ENCODE results near the gene TIAL1. TPM values are rescaled to one million over a fixed set of nuclear protein-coding genes. Genes with fewer than 3 reads are reported as not detected.
"Not testable (repeated sequence)": the region's sequence is repeated elsewhere in the genome, so short reads cannot be mapped to it uniquely, and the experiment has no call there.

Gene TIAL1
- total RNA-seq, 1 donor from 2014 or later, result 104 TPM

DNA sequence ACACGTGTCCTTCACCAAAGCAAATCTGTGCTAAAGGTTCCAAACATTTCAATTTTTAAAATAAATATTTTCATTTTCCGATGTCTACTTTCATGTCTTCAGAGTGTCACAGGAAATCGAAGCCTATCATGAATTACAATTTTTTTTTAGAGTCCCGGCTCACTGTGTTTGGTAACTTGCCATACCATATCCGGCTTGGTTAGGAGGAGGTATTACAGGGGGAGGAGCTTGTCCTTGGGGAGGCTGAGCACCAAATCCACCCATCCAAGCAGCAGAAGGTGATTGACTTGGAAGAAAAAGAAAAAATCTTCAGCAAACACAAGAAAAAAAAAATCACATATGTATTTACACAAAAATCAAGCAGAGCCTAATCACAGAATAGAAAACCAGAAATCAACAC lies 21.3 kb downstream of the TIAL1 start:
- ATAC-seq (no peak), DNase-seq (no peak)
- intact Hi-C loops (cut with DNase I), result no loop called here
- TF ChIP-seq, protein P1, sequence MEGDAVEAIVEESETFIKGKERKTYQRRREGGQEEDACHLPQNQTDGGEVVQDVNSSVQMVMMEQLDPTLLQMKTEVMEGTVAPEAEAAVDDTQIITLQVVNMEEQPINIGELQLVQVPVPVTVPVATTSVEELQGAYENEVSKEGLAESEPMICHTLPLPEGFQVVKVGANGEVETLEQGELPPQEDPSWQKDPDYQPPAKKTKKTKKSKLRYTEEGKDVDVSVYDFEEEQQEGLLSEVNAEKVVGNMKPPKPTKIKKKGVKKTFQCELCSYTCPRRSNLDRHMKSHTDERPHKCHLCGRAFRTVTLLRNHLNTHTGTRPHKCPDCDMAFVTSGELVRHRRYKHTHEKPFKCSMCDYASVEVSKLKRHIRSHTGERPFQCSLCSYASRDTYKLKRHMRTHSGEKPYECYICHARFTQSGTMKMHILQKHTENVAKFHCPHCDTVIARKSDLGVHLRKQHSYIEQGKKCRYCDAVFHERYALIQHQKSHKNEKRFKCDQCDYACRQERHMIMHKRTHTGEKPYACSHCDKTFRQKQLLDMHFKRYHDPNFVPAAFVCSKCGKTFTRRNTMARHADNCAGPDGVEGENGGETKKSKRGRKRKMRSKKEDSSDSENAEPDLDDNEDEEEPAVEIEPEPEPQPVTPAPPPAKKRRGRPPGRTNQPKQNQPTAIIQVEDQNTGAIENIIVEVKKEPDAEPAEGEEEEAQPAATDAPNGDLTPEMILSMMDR (IDR thresholded peaks at IDR 0.05), result no peak
- no peaks in the 10 kb centered on the region for H3K9me3 ChIP-seq
- H3K27ac ChIP-seq, result no peak overlapping the region
- peaks cover 84% of the 10 kb centered on the region for H3K36me3 ChIP-seq
- no peaks in the 10 kb centered on the region for H3K4me1 ChIP-seq
- H3K4me3 ChIP-seq, result no peak overlapping the region
- H3K27me3 ChIP-seq, result no peaks in the 10 kb centered on the region

DNA sequence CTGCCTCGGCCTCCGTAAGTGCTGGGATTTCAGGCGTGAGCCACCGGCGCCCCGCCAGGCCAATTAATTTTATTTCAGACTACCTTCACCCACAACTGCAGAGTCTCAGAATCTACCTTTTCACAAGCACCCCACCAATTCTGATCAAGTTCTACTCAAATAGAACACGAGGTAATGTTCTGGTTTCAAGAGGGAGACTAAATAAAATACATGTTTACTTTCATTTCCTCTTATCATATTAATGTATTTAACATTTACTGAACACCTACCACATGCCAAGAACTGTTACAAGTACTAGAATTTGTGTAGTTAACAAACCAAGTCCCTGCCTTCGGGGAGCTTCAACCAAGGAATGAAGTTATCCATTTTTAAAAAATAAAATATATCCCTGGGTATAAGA lies 28.8 kb downstream of the TIAL1 start:
- no peak overlapping the region for H3K27ac ChIP-seq
- H3K9me3 ChIP-seq, result no peaks in the 10 kb centered on the region
- peaks cover 15% of the 10 kb centered on the region for H3K36me3 ChIP-seq
- intact Hi-C loops (cut with DNase I), result no loop called here
- TF ChIP-seq, protein P1 (IDR thresholded peaks at IDR 0.05), result no peak
- H3K4me1 ChIP-seq, result no peaks in the 10 kb centered on the region
- no peak for DNase-seq
- H3K4me3 ChIP-seq, result no peak overlapping the region
- no peaks in the 10 kb centered on the region for H3K27me3 ChIP-seq
- no peak for ATAC-seq

DNA sequence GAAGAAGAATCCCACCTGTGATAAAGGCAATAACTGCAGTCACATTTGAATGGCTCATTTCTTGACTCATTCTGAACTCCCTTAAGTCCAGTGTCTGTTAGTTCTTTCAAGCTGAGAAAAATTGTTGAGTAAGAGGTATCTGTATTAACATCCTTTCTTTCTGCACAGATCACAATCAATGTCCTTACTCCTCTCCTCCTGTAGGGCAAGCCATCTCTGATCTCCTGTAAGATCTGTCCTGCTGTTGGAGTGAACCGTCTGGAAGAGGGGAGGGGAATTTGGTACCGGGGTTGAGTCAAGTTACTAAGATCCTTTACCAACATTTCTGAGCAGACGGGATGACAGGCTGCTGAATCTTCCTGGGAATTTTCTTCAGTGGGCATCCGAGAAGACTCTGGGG lies 34.7 kb downstream of the TIAL1 start:
- no peaks in the 10 kb centered on the region for H3K27me3 ChIP-seq
- H3K36me3 ChIP-seq, result no peaks in the 10 kb centered on the region
- no peaks in the 10 kb centered on the region for H3K9me3 ChIP-seq
- no peak for DNase-seq
- no peaks in the 10 kb centered on the region for H3K4me1 ChIP-seq
- intact Hi-C loops (cut with DNase I), result no loop called here
- H3K27ac ChIP-seq, result no peak overlapping the region
- no peak for ATAC-seq
- H3K4me3 ChIP-seq, result no peak overlapping the region
- TF ChIP-seq, protein P1 (IDR thresholded peaks at IDR 0.05), result no peak

DNA sequence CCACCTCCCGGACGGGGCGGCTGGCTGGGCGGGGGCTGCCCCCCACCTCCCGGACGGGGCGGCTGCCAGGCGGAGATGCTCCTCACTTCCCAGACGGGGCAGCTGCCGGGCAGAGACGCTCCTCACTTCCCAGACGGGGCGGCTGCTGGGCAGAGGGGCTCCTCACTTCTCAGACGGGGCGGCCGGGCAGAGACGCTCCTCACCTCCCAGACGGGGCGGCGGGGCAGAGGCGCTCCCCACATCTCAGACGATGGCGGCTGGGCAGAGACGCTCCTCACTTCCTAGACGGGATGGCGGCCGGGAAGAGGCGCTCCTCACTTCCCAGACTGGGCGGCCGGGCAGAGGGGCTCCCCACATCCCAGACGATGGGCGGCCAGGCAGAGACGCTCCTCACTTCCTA lies 37.3 kb downstream of the TIAL1 start:
- DNase-seq; H3K9me3 ChIP-seq; H3K4me1 ChIP-seq; intact Hi-C loops (cut with DNase I); H3K36me3 ChIP-seq; H3K27me3 ChIP-seq; H3K4me3 ChIP-seq; H3K27ac ChIP-seq; ATAC-seq: not testable (repeated sequence)

DNA sequence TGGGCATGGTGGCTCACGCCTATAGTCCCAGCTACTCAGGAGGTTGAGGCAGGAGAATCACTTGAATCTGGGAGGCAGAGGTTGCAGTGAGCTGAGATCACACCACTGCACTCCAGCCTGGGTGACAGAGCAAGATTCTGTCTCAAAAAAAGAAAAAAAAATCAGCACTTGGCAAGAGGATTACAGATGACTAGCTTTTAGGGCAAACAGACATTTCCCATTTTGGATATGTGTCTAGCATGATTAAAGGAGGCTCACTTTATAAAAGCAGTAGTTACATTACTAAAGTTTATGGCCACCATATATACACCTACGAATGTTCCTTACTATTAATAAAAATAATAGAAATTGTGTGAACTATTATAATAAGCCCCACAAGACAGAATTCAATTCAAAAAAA lies 40.7 kb downstream of the TIAL1 start:
- H3K4me3 ChIP-seq; ATAC-seq; H3K4me1 ChIP-seq; DNase-seq; H3K36me3 ChIP-seq; intact Hi-C loops (cut with DNase I); H3K9me3 ChIP-seq; H3K27ac ChIP-seq; H3K27me3 ChIP-seq: not testable (repeated sequence)

DNA sequence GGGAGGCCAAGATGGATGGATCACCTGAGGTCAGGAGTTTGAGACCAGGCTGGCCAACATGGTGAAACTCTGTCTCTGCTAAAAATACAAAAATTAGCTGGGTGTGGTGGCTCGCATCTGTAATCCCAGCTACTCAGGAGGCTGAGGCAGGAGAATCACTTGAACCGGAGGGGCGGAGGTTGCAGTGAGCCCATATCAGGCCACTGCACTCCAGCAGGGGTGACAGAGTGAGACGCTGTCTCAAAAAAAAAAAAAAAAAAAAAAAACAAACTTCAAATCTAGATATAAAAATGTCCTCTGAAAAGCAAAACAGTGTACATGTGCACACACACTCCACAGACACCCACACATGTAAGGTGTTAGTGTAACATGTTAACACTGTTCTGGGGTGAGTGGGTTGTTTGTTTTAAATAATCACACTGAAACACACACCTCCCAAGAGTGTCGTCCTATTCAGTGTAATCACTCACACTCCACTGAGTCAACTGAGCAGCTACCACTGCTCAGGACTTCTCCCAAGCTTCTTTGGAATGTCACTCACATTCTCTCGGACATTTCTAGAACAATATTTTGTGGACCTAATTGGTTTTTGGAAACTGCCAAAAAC lies 41.5 kb downstream of the TIAL1 start:
- no peak overlapping the region for H3K4me3 ChIP-seq
- no peaks in the 10 kb centered on the region for H3K4me1 ChIP-seq
- no peaks in the 10 kb centered on the region for H3K36me3 ChIP-seq
- H3K27me3 ChIP-seq, result no peaks in the 10 kb centered on the region
- intact Hi-C loops (cut with DNase I), result no loop called here
- no peak overlapping the region for H3K27ac ChIP-seq
- no peaks in the 10 kb centered on the region for H3K9me3 ChIP-seq
- no peak for DNase-seq
- TF ChIP-seq, protein P1 (IDR thresholded peaks at IDR 0.05), result no peak
- no peak for ATAC-seq

- no peak overlapping the region for H3K4me3 ChIP-seq
- TF ChIP-seq, protein P1 (IDR thresholded peaks at IDR 0.05), result no peak
- no peaks in the 10 kb centered on the region for H3K9me3 ChIP-seq
- DNase-seq, result no peak
- H3K27me3 ChIP-seq, result peaks cover 6% of the 10 kb centered on the region
- intact Hi-C loops (cut with DNase I), result no loop called here
- no peaks in the 10 kb centered on the region for H3K4me1 ChIP-seq
- no peak overlapping the region for H3K27ac ChIP-seq
- no peak for ATAC-seq
- H3K36me3 ChIP-seq, result no peaks in the 10 kb centered on the region
Observed at GRCh38 chr10:119550827-119551226, 45.9 kb downstream of the TIAL1 start.

Data from upper lobe of right lung (tissue), 1 donor.